ENCODE measurements around the gene DDI1.

DDI1 gene

GRCh38 chr11:104078245-104078644, 41.8 kb downstream of the DDI1 start:
- no peak for DNase-seq (ENCODE audit: low spot score)
- FAIRE-seq: no peak

GRCh38 chr11:104078995-104079394, 42.6 kb downstream of the DDI1 start:
- DNase-seq (ENCODE audit: low spot score) (no peak), FAIRE-seq (no peak)

GRCh38 chr11:104086621-104087020, 50.2 kb downstream of the DDI1 start:
- FAIRE-seq (no peak), DNase-seq (ENCODE audit: low spot score) (no peak)

All from RCC 7860 (cell line).